Peyer's patch (tissue), 4 donors: ENCODE results near the gene KRT72. TPM values are rescaled to one million over a fixed set of nuclear protein-coding genes. Genes with fewer than 3 reads are reported as not detected.

Experiments used
- DNase-seq, 3 donors: peaks; one replicate each; pipeline ENCODE4 v3.0.0-alpha.2; 2017 to 2019
- H3K27ac ChIP-seq, 4 donors: fragments of 200-600 bp; sonication (generic); one replicate each; pipeline ENCODE4 v1.5.1; 2016 to 2019
- H3K27me3 ChIP-seq, 2 donors: fragments of 200-600 bp; sonication (generic); one replicate each; pipeline ENCODE4 v1.5.1; 2019
- H3K36me3 ChIP-seq, 3 donors: fragments of 200-600 bp; sonication (generic); one replicate each; pipeline ENCODE4 v1.5.1; 2016 to 2019
- H3K4me1 ChIP-seq, 4 donors: fragments of 200-600 bp; sonication (generic); one replicate each; pipeline ENCODE4 v1.5.1; 2016 to 2019
- H3K4me3 ChIP-seq, 4 donors: fragments of 200-600 bp; sonication (generic); 1 replicate in 3 of 4; 2 replicates in 1 of 4; pipeline ENCODE4 v1.5.1; 2016 to 2019; ENCODE audit warnings: mild to moderate bottlenecking in 1 of 4
- H3K9me3 ChIP-seq, 4 donors: fragments of 200-600 bp; sonication (generic); one replicate each; pipeline ENCODE4 v1.5.1; 2016 to 2019; ENCODE audit warnings: mild to moderate bottlenecking in 1 of 4
- CTCF ChIP-seq, 6 experiments: fragments of 450-650 bp in 4 of 6; fragments of 200-600 bp in 2 of 6; sonication (generic) in 1 of 6; IDR thresholded peaks; one replicate each; pipeline ENCODE4 v1.5.1; 2017 to 2019; ENCODE audit warnings: antibody characterized with exemption in 6 of 6, mild to moderate bottlenecking in 3 of 6, moderate library complexity in 1 of 6
- POLR2A ChIP-seq, 2 donors: fragments of 450-650 bp; IDR thresholded peaks; one replicate each; pipeline ENCODE4 v1.5.1; 2017; ENCODE audit warnings: antibody characterized with exemption in 2 of 2, mild to moderate bottlenecking in 2 of 2, moderate library complexity in 2 of 2
- total RNA-seq, 4 donors: library from RNA; depleted of rRNA; stranded (reverse); fragments of >200 nt; gene quantifications; one replicate each; pipeline ENCODE4 v1.1.0, GENCODE V29; 2016

KRT72 gene
- total RNA-seq, 4 donors from 2014 or later = 1.1 to 4.5 (median 2.3) TPM; not detected in 1

GRCh38 chr12:52568111-52568510 is 33.2 kb downstream of the KRT72 start:
- no peaks in the 10 kb centered on the region for H3K4me1 ChIP-seq
- TF ChIP-seq POLR2A (IDR thresholded peaks at IDR 0.05) = no peak
- H3K27ac ChIP-seq = no peak overlapping the region
- no peaks in the 10 kb centered on the region for H3K36me3 ChIP-seq
- no peak overlapping the region for H3K4me3 ChIP-seq
- no peak for DNase-seq
- no peaks in the 10 kb centered on the region for H3K27me3 ChIP-seq
- H3K9me3 ChIP-seq = no peaks in the 10 kb centered on the region

GRCh38 chr12:52566847-52567291 is 34.4 kb downstream of the KRT72 start:
- Histone ChIP-seq H3K36me3 (no peaks in the 10 kb centered on the region), H3K4me3 (no peak overlapping the region), H3K27me3 (no peaks in the 10 kb centered on the region), H3K4me1 (no peaks in the 10 kb centered on the region), H3K27ac (no peak overlapping the region), H3K9me3 (no peaks in the 10 kb centered on the region)
- TF ChIP-seq CTCF (IDR thresholded peaks at IDR 0.05) = no peak
- no peak for TF ChIP-seq POLR2A (IDR thresholded peaks at IDR 0.05)
- DNase-seq = no peak

- no peaks in the 10 kb centered on the region for H3K9me3 ChIP-seq
- DNase-seq = no peak
- TF ChIP-seq POLR2A (IDR thresholded peaks at IDR 0.05) = no peak
- no peak for TF ChIP-seq CTCF (IDR thresholded peaks at IDR 0.05)
- H3K27ac ChIP-seq = no peak overlapping the region
- H3K27me3 ChIP-seq = no peaks in the 10 kb centered on the region
- H3K4me3 ChIP-seq = no peak overlapping the region
- H3K4me1 ChIP-seq = no peaks in the 10 kb centered on the region
- no peaks in the 10 kb centered on the region for H3K36me3 ChIP-seq
Observed at GRCh38 chr12:52564582-52564981, 36.7 kb downstream of the KRT72 start.

GRCh38 chr12:52561880-52562449 is 39.3 kb downstream of the KRT72 start:
- no peak overlapping the region for H3K4me3 ChIP-seq
- H3K4me1 ChIP-seq = no peaks in the 10 kb centered on the region
- no peaks in the 10 kb centered on the region for H3K9me3 ChIP-seq
- no peak for DNase-seq
- no peaks in the 10 kb centered on the region for H3K36me3 ChIP-seq
- H3K27ac ChIP-seq = no peak overlapping the region
- no peaks in the 10 kb centered on the region for H3K27me3 ChIP-seq
- TF ChIP-seq POLR2A (IDR thresholded peaks at IDR 0.05) (no peak), CTCF (IDR thresholded peaks at IDR 0.05) (peak in 3 of 6 experiments; percentile 23 to 36 (median 30))

GRCh38 chr12:52559979-52560378 is 41.3 kb downstream of the KRT72 start:
- Histone ChIP-seq H3K4me1 (no peaks in the 10 kb centered on the region), H3K27me3 (no peaks in the 10 kb centered on the region), H3K9me3 (no peaks in the 10 kb centered on the region), H3K4me3 (no peak overlapping the region), H3K36me3 (no peaks in the 10 kb centered on the region), H3K27ac (no peak overlapping the region)
- TF ChIP-seq POLR2A (IDR thresholded peaks at IDR 0.05) (no peak), CTCF (IDR thresholded peaks at IDR 0.05) (no peak)
- DNase-seq = no peak

- DNase-seq = no peak
- no peak overlapping the region for H3K27ac ChIP-seq
- H3K36me3 ChIP-seq = no peaks in the 10 kb centered on the region
- no peaks in the 10 kb centered on the region for H3K27me3 ChIP-seq
- H3K9me3 ChIP-seq = no peaks in the 10 kb centered on the region
- no peaks in the 10 kb centered on the region for H3K4me1 ChIP-seq
- no peak for TF ChIP-seq CTCF (IDR thresholded peaks at IDR 0.05)
- TF ChIP-seq POLR2A (IDR thresholded peaks at IDR 0.05) = no peak
- H3K4me3 ChIP-seq = no peak overlapping the region
Observed at GRCh38 chr12:52558781-52559445, 42.4 kb downstream of the KRT72 start.
